ENCODE data around the gene CASZ1. TPM values are rescaled to one million over a fixed set of nuclear protein-coding genes. Genes with fewer than 3 reads are reported as not detected.

The CASZ1 gene
- total RNA-seq, 1 experiment from 2014 or later, result 11.1 TPM

GRCh38 chr1:10765304-10765703, 31.1 kb downstream of the CASZ1 start:
- H3K36me3 Mint-ChIP-seq (ENCODE audit: insufficient read depth, unreplicated experiment), result no peaks in the 10 kb centered on the region

GRCh38 chr1:10764296-10764798, 32.1 kb downstream of the CASZ1 start:
- ChIA-PET POLR2A (no interaction called here), CTCF (no interaction called here)
- H3K4me3 Mint-ChIP-seq (ENCODE audit: unreplicated experiment), result no peak overlapping the region

More at GRCh38 chr1:10765304-10765703, 31.1 kb downstream of the CASZ1 start:
- BruUV-seq (replicated peaks), result no TSS peak
- ChIA-PET POLR2A (interaction anchor here (1.2 to 1.3 kb wide), 2 partner anchors 21 to 39 kb away, joined by 3 read pairs; no protein-coding TSS in a partner anchor), CTCF (interaction anchor here (0.6 kb wide), 1 partner anchor 68 kb away, joined by 3 read pairs; no protein-coding TSS in a partner anchor)
- no peak for DNase-seq (ENCODE audit: unreplicated experiment)
- H3K27ac Mint-ChIP-seq (ENCODE audit: low read depth, unreplicated experiment), result no peak overlapping the region
- H3K9me3 Mint-ChIP-seq (ENCODE audit: unreplicated experiment), result no peaks in the 10 kb centered on the region
- no peaks in the 10 kb centered on the region for H3K27me3 Mint-ChIP-seq (ENCODE audit: insufficient read depth, unreplicated experiment)
- TF ChIP-seq CTCF (IDR thresholded peaks at IDR 0.05; ENCODE audit: unreplicated experiment), result no peak
- no peaks in the 10 kb centered on the region for H3K4me1 Mint-ChIP-seq (ENCODE audit: insufficient read depth, unreplicated experiment)
- no peak overlapping the region for H3K4me3 Mint-ChIP-seq (ENCODE audit: unreplicated experiment)
- intact Hi-C loops (cut with micrococcal nuclease), result no loop called here

GRCh38 chr1:10762875-10763274, 33.6 kb downstream of the CASZ1 start:
- H3K4me1 Mint-ChIP-seq (ENCODE audit: insufficient read depth, unreplicated experiment), result no peaks in the 10 kb centered on the region
- TF ChIP-seq CTCF (IDR thresholded peaks at IDR 0.05; ENCODE audit: unreplicated experiment), result no peak
- intact Hi-C loops (cut with micrococcal nuclease), result no loop called here
- ChIA-PET CTCF (no interaction called here), POLR2A (no interaction called here)
- no peak for DNase-seq (ENCODE audit: unreplicated experiment)
- H3K9me3 Mint-ChIP-seq (ENCODE audit: unreplicated experiment), result no peaks in the 10 kb centered on the region
- no TSS peak for BruUV-seq (replicated peaks)
- H3K27me3 Mint-ChIP-seq (ENCODE audit: insufficient read depth, unreplicated experiment), result no peaks in the 10 kb centered on the region
- H3K27ac Mint-ChIP-seq (ENCODE audit: low read depth, unreplicated experiment), result no peak overlapping the region
- no peak overlapping the region for H3K4me3 Mint-ChIP-seq (ENCODE audit: unreplicated experiment)
- peaks cover 9% of the 10 kb centered on the region for H3K36me3 Mint-ChIP-seq (ENCODE audit: insufficient read depth, unreplicated experiment)

More at GRCh38 chr1:10764296-10764798, 32.1 kb downstream of the CASZ1 start:
- H3K27me3 Mint-ChIP-seq (ENCODE audit: insufficient read depth, unreplicated experiment), result no peaks in the 10 kb centered on the region
- no peaks in the 10 kb centered on the region for H3K9me3 Mint-ChIP-seq (ENCODE audit: unreplicated experiment)
- H3K27ac Mint-ChIP-seq (ENCODE audit: low read depth, unreplicated experiment), result no peak overlapping the region
- intact Hi-C loops (cut with micrococcal nuclease), result no loop called here
- no peaks in the 10 kb centered on the region for H3K4me1 Mint-ChIP-seq (ENCODE audit: insufficient read depth, unreplicated experiment)
- no TSS peak for BruUV-seq (replicated peaks)
- no peak for DNase-seq (ENCODE audit: unreplicated experiment)
- no peak for TF ChIP-seq CTCF (IDR thresholded peaks at IDR 0.05; ENCODE audit: unreplicated experiment)
- H3K36me3 Mint-ChIP-seq (ENCODE audit: insufficient read depth, unreplicated experiment), result no peaks in the 10 kb centered on the region

- POLR2A ChIA-PET, result no interaction called here
- BruUV-seq (replicated peaks), result no TSS peak
- CTCF ChIA-PET, result no interaction called here
These were observed 34.3 kb downstream of the CASZ1 start for GRCh38 chr1:10762153-10762523.

More at GRCh38 chr1:10762153-10762523, 34.3 kb downstream of the CASZ1 start:
- H3K9me3 Mint-ChIP-seq (ENCODE audit: unreplicated experiment), result no peaks in the 10 kb centered on the region
- intact Hi-C loops (cut with micrococcal nuclease), result no loop called here
- H3K36me3 Mint-ChIP-seq (ENCODE audit: insufficient read depth, unreplicated experiment), result peaks cover 13% of the 10 kb centered on the region
- TF ChIP-seq CTCF (IDR thresholded peaks at IDR 0.05; ENCODE audit: unreplicated experiment), result no peak
- H3K27ac Mint-ChIP-seq (ENCODE audit: low read depth, unreplicated experiment), result no peak overlapping the region
- H3K4me1 Mint-ChIP-seq (ENCODE audit: insufficient read depth, unreplicated experiment), result no peaks in the 10 kb centered on the region
- H3K4me3 Mint-ChIP-seq (ENCODE audit: unreplicated experiment), result no peak overlapping the region
- no peaks in the 10 kb centered on the region for H3K27me3 Mint-ChIP-seq (ENCODE audit: insufficient read depth, unreplicated experiment)
- no peak for DNase-seq (ENCODE audit: unreplicated experiment)

All from MCF 10A (cell line).